ENCODE measurements around the gene CTIF. TPM values are rescaled to one million over a fixed set of nuclear protein-coding genes. Genes with fewer than 3 reads are reported as not detected.

Gene CTIF
- total RNA-seq, 1 donor from 2014 or later = 48.5 TPM

GRCh38 chr18:48835745-48836170 is 296.9 kb downstream of the CTIF start:
- no peak for TF ChIP-seq CTCF (conservative IDR thresholded peaks at IDR 0.05)
- H3K27me3 Mint-ChIP-seq = no peaks in the 10 kb centered on the region
- DNase-seq (ENCODE audit: extremely low spot score, unreplicated experiment) = no peak
- peaks cover 3% of the 10 kb centered on the region for H3K36me3 Mint-ChIP-seq
- H3K9me3 Mint-ChIP-seq = no peaks in the 10 kb centered on the region
- H3K4me1 Mint-ChIP-seq (ENCODE audit: unreplicated experiment) = peaks cover 62% of the 10 kb centered on the region
- no peak overlapping the region for H3K4me3 Mint-ChIP-seq
- no peak overlapping the region for H3K27ac Mint-ChIP-seq

- H3K4me3 Mint-ChIP-seq = no peak overlapping the region
- no peak overlapping the region for H3K27ac Mint-ChIP-seq
- H3K9me3 Mint-ChIP-seq = no peaks in the 10 kb centered on the region
- DNase-seq (ENCODE audit: extremely low spot score, unreplicated experiment) = no peak
- no peaks in the 10 kb centered on the region for H3K27me3 Mint-ChIP-seq
- H3K36me3 Mint-ChIP-seq = peaks cover 3% of the 10 kb centered on the region
- TF ChIP-seq CTCF (conservative IDR thresholded peaks at IDR 0.05) = no peak
- peaks cover 56% of the 10 kb centered on the region for H3K4me1 Mint-ChIP-seq (ENCODE audit: unreplicated experiment)
These were observed 297.5 kb downstream of the CTIF start for GRCh38 chr18:48836231-48836805.

GRCh38 chr18:48836806-48837615 is 298.2 kb downstream of the CTIF start:
- no peaks in the 10 kb centered on the region for H3K9me3 Mint-ChIP-seq
- TF ChIP-seq CTCF (conservative IDR thresholded peaks at IDR 0.05) = no peak
- no peak for DNase-seq (ENCODE audit: extremely low spot score, unreplicated experiment)
- no peaks in the 10 kb centered on the region for H3K27me3 Mint-ChIP-seq
- H3K36me3 Mint-ChIP-seq = peaks cover 3% of the 10 kb centered on the region
- H3K4me1 Mint-ChIP-seq (ENCODE audit: unreplicated experiment) = peaks cover 59% of the 10 kb centered on the region
- no peak overlapping the region for H3K4me3 Mint-ChIP-seq
- no peak overlapping the region for H3K27ac Mint-ChIP-seq

- Mint-ChIP-seq H3K27me3 (no peaks in the 10 kb centered on the region), H3K4me1 (ENCODE audit: unreplicated experiment) (peaks cover 61% of the 10 kb centered on the region), H3K9me3 (no peaks in the 10 kb centered on the region), H3K4me3 (no peak overlapping the region), H3K36me3 (peaks cover 3% of the 10 kb centered on the region), H3K27ac (no peak overlapping the region)
- no peak for TF ChIP-seq CTCF (conservative IDR thresholded peaks at IDR 0.05)
- DNase-seq (ENCODE audit: extremely low spot score, unreplicated experiment) = no peak
These were observed 298.8 kb downstream of the CTIF start for GRCh38 chr18:48837676-48838075.

- Mint-ChIP-seq H3K27ac (no peak overlapping the region), H3K27me3 (no peaks in the 10 kb centered on the region), H3K36me3 (peaks cover 3% of the 10 kb centered on the region), H3K4me1 (ENCODE audit: unreplicated experiment) (peaks cover 58% of the 10 kb centered on the region), H3K4me3 (no peak overlapping the region), H3K9me3 (no peaks in the 10 kb centered on the region)
- no peak for DNase-seq (ENCODE audit: extremely low spot score, unreplicated experiment)
- no peak for TF ChIP-seq CTCF (conservative IDR thresholded peaks at IDR 0.05)
These were observed 299.4 kb downstream of the CTIF start for GRCh38 chr18:48838166-48838775.
